Left ventricle myocardium inferior (tissue), 1 donor: Measurements from ENCODE around the gene CCDC40. TPM values are rescaled to one million over a fixed set of nuclear protein-coding genes. Genes with fewer than 3 reads are reported as not detected.

Experiments used
- DNase-seq: peaks from one replicate; pipeline ENCODE4 v3.0.0-alpha.2; 2020
- H3K27ac ChIP-seq: fragments of 200-600 bp; replicated peaks from 2 replicates; pipeline ENCODE4 v1.8.0; 2021
- H3K27me3 ChIP-seq: fragments of 200-600 bp; 2 replicates; pipeline ENCODE4 v1.8.0; 2021; ENCODE audit warnings: low read depth
- H3K36me3 ChIP-seq: fragments of 200-600 bp; 2 replicates; pipeline ENCODE4 v1.8.0; 2021
- H3K4me1 ChIP-seq: fragments of 200-600 bp; 2 replicates; pipeline ENCODE4 v1.8.0; 2021
- H3K4me3 ChIP-seq: fragments of 200-600 bp; 2 replicates; pipeline ENCODE4 v1.8.0; 2021; ENCODE audit warnings: mild to moderate bottlenecking, moderate library complexity
- H3K9me3 ChIP-seq: fragments of 200-600 bp; replicated peaks from 2 replicates; pipeline ENCODE4 v1.8.0; 2021
- intact Hi-C: fragments of 100-400 bp; cut with micrococcal nuclease; formaldehyde crosslinking; loops from one replicate; pipeline ENCODE4 v1.11.0; 2022
- total RNA-seq: library from RNA; stranded (reverse); fragmentation: NEBNext Ultra II Directional; extraction: Animal tissue kit (Norgen Biotek cat#: 25700); gene quantifications from one replicate; pipeline ENCODE4 v1.2.1, GENCODE V29; 2021
- TF ChIP-seq, protein P1 (sequence below): fragments of 200-600 bp; IDR thresholded peaks from 2 replicates; pipeline ENCODE4 v1.8.0; 2021; ENCODE audit warnings: antibody characterized with exemption, mild to moderate bottlenecking, borderline replicate concordance
- donor health status: DM: no; HTN: yes; CAD: no; lungs with severe emphysema.

Gene CCDC40
- total RNA-seq, 1 donor from 2014 or later, result 7.7 TPM

GRCh38 chr17:80111702-80112470, 75.4 kb downstream of the CCDC40 start:
- Histone ChIP-seq H3K4me3 (no peak overlapping the region), H3K27me3 (no peaks in the 10 kb centered on the region), H3K4me1 (no peaks in the 10 kb centered on the region), H3K9me3 (peaks cover 6% of the 10 kb centered on the region), H3K36me3 (peaks cover 7% of the 10 kb centered on the region), H3K27ac (no peak overlapping the region)
- TF ChIP-seq, protein P1, sequence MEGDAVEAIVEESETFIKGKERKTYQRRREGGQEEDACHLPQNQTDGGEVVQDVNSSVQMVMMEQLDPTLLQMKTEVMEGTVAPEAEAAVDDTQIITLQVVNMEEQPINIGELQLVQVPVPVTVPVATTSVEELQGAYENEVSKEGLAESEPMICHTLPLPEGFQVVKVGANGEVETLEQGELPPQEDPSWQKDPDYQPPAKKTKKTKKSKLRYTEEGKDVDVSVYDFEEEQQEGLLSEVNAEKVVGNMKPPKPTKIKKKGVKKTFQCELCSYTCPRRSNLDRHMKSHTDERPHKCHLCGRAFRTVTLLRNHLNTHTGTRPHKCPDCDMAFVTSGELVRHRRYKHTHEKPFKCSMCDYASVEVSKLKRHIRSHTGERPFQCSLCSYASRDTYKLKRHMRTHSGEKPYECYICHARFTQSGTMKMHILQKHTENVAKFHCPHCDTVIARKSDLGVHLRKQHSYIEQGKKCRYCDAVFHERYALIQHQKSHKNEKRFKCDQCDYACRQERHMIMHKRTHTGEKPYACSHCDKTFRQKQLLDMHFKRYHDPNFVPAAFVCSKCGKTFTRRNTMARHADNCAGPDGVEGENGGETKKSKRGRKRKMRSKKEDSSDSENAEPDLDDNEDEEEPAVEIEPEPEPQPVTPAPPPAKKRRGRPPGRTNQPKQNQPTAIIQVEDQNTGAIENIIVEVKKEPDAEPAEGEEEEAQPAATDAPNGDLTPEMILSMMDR, result no peak
- intact Hi-C loops, result no loop called here
- DNase-seq, result no peak

DNA sequence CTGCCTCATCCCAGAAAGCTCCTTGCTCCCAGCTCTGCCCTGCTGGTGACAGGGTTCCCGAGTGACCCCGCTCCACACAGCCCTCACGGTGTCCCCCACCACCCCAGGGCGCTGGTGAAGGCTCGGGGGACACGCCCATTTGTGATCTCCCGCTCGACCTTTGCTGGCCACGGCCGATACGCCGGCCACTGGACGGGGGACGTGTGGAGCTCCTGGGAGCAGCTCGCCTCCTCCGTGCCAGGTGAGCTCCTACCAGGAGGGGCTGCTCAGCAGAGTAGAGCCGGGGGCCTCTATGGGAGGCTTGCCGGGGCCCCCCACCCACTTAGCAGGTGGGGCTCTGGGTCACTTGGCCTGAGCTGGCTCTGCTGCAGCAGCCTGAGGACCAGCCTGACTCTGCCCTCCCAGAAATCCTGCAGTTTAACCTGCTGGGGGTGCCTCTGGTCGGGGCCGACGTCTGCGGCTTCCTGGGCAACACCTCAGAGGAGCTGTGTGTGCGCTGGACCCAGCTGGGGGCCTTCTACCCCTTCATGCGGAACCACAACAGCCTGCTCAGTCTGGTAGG, 76.1 kb downstream of the CCDC40 start:
- Histone ChIP-seq H3K27me3 (no peaks in the 10 kb centered on the region), H3K36me3 (peaks cover 7% of the 10 kb centered on the region), H3K4me3 (no peak overlapping the region), H3K4me1 (no peaks in the 10 kb centered on the region), H3K27ac (no peak overlapping the region), H3K9me3 (peaks cover 6% of the 10 kb centered on the region)
- intact Hi-C loops, result no loop called here
- TF ChIP-seq, protein P1, result no peak
- no peak for DNase-seq

GRCh38 chr17:80113033-80113484, 76.6 kb downstream of the CCDC40 start:
- H3K9me3 ChIP-seq, result peaks cover 6% of the 10 kb centered on the region
- intact Hi-C loops, result no loop called here

DNA sequence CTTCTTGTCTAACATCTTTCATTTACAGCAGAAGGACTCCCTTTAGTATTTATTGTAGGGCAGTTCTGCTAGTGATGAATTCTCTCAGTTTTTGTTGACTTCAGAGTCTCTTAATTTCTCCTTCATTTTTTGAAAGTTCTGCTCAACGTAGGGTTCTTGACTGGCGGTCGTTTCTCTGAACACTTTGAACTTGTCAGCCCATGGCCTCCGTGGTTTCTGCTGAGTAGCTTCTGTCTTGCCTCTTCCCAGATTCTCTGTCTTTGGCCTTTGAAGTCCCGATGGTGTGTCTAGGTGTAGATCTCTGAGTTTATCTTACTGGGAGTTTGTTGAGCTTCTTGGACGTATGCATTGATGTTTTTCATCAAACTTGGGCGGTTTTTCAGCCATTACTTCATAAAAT, 78.3 kb downstream of the CCDC40 start:
- peaks cover 6% of the 10 kb centered on the region for H3K9me3 ChIP-seq
- intact Hi-C loops, result no loop called here
- no peak overlapping the region for H3K27ac ChIP-seq
- H3K36me3 ChIP-seq, result peaks cover 8% of the 10 kb centered on the region
- H3K4me3 ChIP-seq, result no peak overlapping the region
- H3K27me3 ChIP-seq, result no peaks in the 10 kb centered on the region
- TF ChIP-seq, protein P1, result no peak
- H3K4me1 ChIP-seq, result no peaks in the 10 kb centered on the region
- DNase-seq, result no peak

More at GRCh38 chr17:80113033-80113484, 76.6 kb downstream of the CCDC40 start:
- Histone ChIP-seq H3K4me3 (no peak overlapping the region), H3K27me3 (no peaks in the 10 kb centered on the region), H3K4me1 (no peaks in the 10 kb centered on the region), H3K36me3 (peaks cover 7% of the 10 kb centered on the region), H3K27ac (no peak overlapping the region)
- TF ChIP-seq, protein P1, result no peak
- DNase-seq, result no peak

- peaks cover 6% of the 10 kb centered on the region for H3K9me3 ChIP-seq
- H3K27me3 ChIP-seq, result no peaks in the 10 kb centered on the region
- intact Hi-C loops, result no loop called here
- H3K27ac ChIP-seq, result no peak overlapping the region
- TF ChIP-seq, protein P1, result no peak
- H3K4me1 ChIP-seq, result no peaks in the 10 kb centered on the region
- H3K36me3 ChIP-seq, result peaks cover 5% of the 10 kb centered on the region
- no peak for DNase-seq
- H3K4me3 ChIP-seq, result no peak overlapping the region
Measured at GRCh38 chr17:80115159-80115558, 78.7 kb downstream of the CCDC40 start.
